ENCODE data around the gene SOWAHD. TPM values are rescaled to one million over a fixed set of nuclear protein-coding genes. Genes with fewer than 3 reads are reported as not detected.

The SOWAHD gene
- total RNA-seq = not detected in 2 replicates

GRCh38 chrX:119757979-119758730, at the start of gene SOWAHD:
TSS of gene SOWAHD (plus strand) at chrX:119758588. CDS start at chrX:119758668, 80 bp downstream.

GRCh38 chrX:119791437-119792231, 33.2 kb downstream of the SOWAHD start, which contains the start of gene RPL39:
TSS of gene RPL39 (minus strand) at chrX:119791630. CDS start at chrX:119791576, 54 bp downstream.

Small RNA genes within 50 kb of the gene (small RNA-seq; reads per million reads assigned to genes)
- 0.21 reads per million for gene SNORA69

Other genes starting within 250 kb of the SOWAHD start
- gene STEEP1, start 193.2 kb upstream of the SOWAHD start, total RNA-seq = 23.8 and 28.5 TPM in 2 replicates
- 27.4 and 39.6 TPM in 2 replicates for gene UBE2A, start 184.0 kb upstream of the SOWAHD start, total RNA-seq
- gene NKRF, start 152.2 kb upstream of the SOWAHD start, total RNA-seq = 8.2 and 8.9 TPM in 2 replicates
- 22.2 and 22.3 TPM in 2 replicates for gene SEPTIN6, start 65.4 kb upstream of the SOWAHD start, total RNA-seq
- 1,848 and 2,607 TPM in 2 replicates for gene RPL39, start 33.0 kb downstream of the SOWAHD start, total RNA-seq
- 2.0 and 2.5 TPM in 2 replicates for gene UPF3B, start 94.4 kb downstream of the SOWAHD start, total RNA-seq
- gene RNF113A, start 113.1 kb downstream of the SOWAHD start, total RNA-seq = 12.7 and 13.5 TPM in 2 replicates
- gene NDUFA1, start 113.2 kb downstream of the SOWAHD start, total RNA-seq = 38.2 and 52.6 TPM in 2 replicates
- gene AKAP14, start 137.3 kb downstream of the SOWAHD start, total RNA-seq = not detected in 2 replicates
- 3.6 and 4.1 TPM in 2 replicates for gene NKAP, start 185.2 kb downstream of the SOWAHD start, total RNA-seq

All from vein endothelial cell (primary cell).